Upper lobe of right lung (tissue), 1 donor: Measurements from ENCODE around the gene COL24A1. TPM values are rescaled to one million over a fixed set of nuclear protein-coding genes. Genes with fewer than 3 reads are reported as not detected.

Experiments
- ATAC-seq: fragments of 200-7000 bp; cut with Tn5 transposase; one replicate; pipeline ENCODE4 v1.9.1; 2020; ENCODE audit warnings: mild to moderate bottlenecking, moderate library complexity
- DNase-seq: peaks from one replicate; pipeline ENCODE4 v3.0.0-alpha.2; 2020
- H3K27ac ChIP-seq: fragments of 200-600 bp; one replicate; pipeline ENCODE4 v1.8.0; 2022
- H3K27me3 ChIP-seq: fragments of 200-600 bp; one replicate; pipeline ENCODE4 v1.8.0; 2022; ENCODE audit warnings: mild to moderate bottlenecking
- H3K36me3 ChIP-seq: fragments of 200-600 bp; one replicate; pipeline ENCODE4 v1.8.0; 2022
- H3K4me1 ChIP-seq: fragments of 200-600 bp; one replicate; pipeline ENCODE4 v1.8.0; 2022
- H3K4me3 ChIP-seq: fragments of 200-600 bp; one replicate; pipeline ENCODE4 v1.8.0; 2022; ENCODE audit warnings: mild to moderate bottlenecking
- H3K9me3 ChIP-seq: fragments of 200-600 bp; one replicate; pipeline ENCODE4 v1.8.0; 2022
- intact Hi-C: fragments of 100-400 bp; cut with DNase I; formaldehyde crosslinking; loops from one replicate; pipeline ENCODE4 v1.11.0; 2022
- total RNA-seq: library from RNA; stranded (reverse); fragmentation: NEBNext Ultra II Directional; extraction: Animal tissue kit (Norgen Biotek cat#: 25700); gene quantifications from one replicate; pipeline ENCODE4 v1.2.1, GENCODE V29; 2021
- TF ChIP-seq, protein P1 (sequence below): fragments of 200-600 bp; IDR thresholded peaks from one replicate; pipeline ENCODE4 v1.8.0; 2022; ENCODE audit warnings: antibody characterized with exemption
- donor health status: DM: no; HTN: yes; CAD: no; lungs with severe emphysema.

COL24A1 gene
- total RNA-seq, 1 donor from 2014 or later = 1.6 TPM

DNA sequence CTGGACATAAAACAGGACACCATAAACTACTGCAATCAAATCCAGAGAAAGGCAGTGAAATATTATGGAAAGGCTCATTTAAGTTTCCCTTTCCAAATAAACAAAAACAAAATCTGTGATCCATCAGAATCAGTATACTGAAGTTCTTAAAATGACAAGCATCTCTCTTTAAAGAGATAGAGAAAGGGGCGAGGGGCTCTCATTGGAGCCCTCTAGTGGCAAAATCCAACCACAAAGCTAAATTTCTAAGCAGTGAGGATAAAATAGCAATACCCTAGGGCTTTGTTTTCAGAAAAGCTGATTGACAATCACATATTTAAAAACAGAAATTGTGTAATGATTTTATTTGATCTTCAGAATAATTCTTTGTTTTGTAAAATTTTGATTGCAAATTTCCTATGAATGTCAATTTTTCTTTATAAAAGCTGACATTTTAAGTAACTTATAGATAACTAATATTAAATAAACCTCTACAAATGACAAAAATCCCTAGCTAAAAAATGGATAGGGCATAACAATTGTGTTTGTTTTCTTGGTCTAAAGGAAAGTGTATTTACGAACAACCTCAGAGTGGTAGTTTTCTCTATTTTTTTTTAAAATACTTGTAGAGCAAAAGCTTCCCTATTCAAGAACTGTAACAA is 138.2 kb downstream of the COL24A1 start:
- Histone ChIP-seq H3K4me1 (no peaks in the 10 kb centered on the region), H3K27ac (no peak overlapping the region), H3K36me3 (no peaks in the 10 kb centered on the region), H3K27me3 (no peaks in the 10 kb centered on the region), H3K9me3 (no peaks in the 10 kb centered on the region), H3K4me3 (no peak overlapping the region)
- ATAC-seq = peak; percentile 62
- intact Hi-C loops = no loop called here
- no peak for DNase-seq
- TF ChIP-seq, protein P1, sequence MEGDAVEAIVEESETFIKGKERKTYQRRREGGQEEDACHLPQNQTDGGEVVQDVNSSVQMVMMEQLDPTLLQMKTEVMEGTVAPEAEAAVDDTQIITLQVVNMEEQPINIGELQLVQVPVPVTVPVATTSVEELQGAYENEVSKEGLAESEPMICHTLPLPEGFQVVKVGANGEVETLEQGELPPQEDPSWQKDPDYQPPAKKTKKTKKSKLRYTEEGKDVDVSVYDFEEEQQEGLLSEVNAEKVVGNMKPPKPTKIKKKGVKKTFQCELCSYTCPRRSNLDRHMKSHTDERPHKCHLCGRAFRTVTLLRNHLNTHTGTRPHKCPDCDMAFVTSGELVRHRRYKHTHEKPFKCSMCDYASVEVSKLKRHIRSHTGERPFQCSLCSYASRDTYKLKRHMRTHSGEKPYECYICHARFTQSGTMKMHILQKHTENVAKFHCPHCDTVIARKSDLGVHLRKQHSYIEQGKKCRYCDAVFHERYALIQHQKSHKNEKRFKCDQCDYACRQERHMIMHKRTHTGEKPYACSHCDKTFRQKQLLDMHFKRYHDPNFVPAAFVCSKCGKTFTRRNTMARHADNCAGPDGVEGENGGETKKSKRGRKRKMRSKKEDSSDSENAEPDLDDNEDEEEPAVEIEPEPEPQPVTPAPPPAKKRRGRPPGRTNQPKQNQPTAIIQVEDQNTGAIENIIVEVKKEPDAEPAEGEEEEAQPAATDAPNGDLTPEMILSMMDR = peak; percentile 78

DNA sequence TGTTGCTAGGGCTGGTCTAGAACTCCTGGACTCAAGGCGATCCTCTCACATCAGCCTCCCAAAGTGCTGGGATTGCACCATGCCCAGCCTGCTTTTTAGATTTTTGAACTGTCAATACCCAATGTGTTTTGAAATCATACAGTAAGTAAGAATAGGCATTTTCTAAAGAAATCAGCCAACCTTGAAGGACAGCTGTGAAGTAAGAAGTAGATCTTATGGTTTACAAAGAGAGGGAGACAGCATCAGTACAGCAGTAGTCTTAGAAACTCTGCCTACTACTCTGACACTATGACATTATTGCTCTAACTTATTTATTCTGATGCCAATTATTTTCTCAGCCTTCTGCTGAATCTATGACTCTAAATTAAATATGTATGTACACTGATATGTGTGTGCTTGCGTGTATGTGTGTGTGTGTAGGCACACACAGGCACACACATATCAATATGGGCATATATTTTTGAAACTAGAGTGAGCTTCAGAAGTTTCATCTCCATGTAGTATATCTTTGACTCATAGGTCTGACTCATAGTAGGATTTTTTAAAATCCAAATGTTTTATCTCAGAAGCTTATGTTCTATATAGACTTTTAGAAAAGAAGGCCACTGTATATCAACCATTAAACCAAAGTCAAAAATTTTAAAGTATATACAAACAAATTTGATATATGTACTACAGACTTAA is 140.4 kb downstream of the COL24A1 start:
- H3K27ac ChIP-seq = no peak overlapping the region
- intact Hi-C loops = no loop called here
- ATAC-seq = no peak
- TF ChIP-seq, protein P1 = no peak
- H3K4me3 ChIP-seq = no peak overlapping the region
- no peaks in the 10 kb centered on the region for H3K27me3 ChIP-seq
- no peaks in the 10 kb centered on the region for H3K4me1 ChIP-seq
- H3K9me3 ChIP-seq = no peaks in the 10 kb centered on the region
- H3K36me3 ChIP-seq = no peaks in the 10 kb centered on the region
- no peak for DNase-seq

DNA sequence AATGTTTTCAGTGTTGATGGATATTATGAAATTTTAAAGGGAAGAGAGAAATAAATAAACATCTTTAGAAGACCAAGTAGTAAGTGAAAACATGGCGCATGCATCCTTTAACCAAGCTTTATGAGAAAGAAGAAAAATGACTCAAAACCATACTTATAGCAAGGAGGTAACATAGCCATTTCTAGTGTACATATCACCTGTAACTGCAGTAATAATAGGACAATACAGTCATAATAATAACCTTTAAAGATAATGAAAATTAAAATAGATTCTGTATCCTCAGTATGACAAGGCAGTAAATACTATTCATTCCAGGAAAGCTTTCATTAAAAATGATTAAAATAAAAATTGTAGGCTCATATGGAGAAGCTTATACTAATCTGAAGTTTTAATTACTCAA is 141.2 kb downstream of the COL24A1 start:
- Histone ChIP-seq H3K27me3 (no peaks in the 10 kb centered on the region), H3K36me3 (no peaks in the 10 kb centered on the region)

DNA sequence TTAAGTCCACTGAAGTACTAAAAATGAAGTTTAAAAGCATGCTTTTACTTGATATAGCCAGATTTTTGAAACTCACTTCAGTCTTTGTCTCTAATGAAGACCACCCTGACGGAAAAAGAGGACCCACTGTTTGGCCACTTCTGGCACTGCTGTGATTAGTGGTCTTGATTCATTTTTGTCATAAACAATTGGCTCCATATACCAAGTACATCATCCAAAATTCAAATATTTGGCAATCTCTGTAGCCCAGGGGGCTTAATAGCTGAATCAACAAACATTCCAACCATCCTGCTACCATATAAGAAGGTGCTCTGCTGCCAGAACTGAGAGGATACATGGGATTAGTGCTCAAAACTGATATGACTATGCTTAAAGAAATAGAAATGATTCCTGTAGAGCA is 156.0 kb downstream of the COL24A1 start:
- ATAC-seq (no peak), DNase-seq (no peak)
- intact Hi-C loops = no loop called here
- no peak overlapping the region for H3K4me3 ChIP-seq
- no peaks in the 10 kb centered on the region for H3K9me3 ChIP-seq
- no peak overlapping the region for H3K27ac ChIP-seq
- no peaks in the 10 kb centered on the region for H3K27me3 ChIP-seq
- no peaks in the 10 kb centered on the region for H3K4me1 ChIP-seq
- TF ChIP-seq, protein P1 = no peak
- no peaks in the 10 kb centered on the region for H3K36me3 ChIP-seq

More for the DNA sequence above, 141.2 kb downstream of the COL24A1 start:
- no peak overlapping the region for H3K27ac ChIP-seq
- intact Hi-C loops = no loop called here
- no peak for DNase-seq
- H3K9me3 ChIP-seq = no peaks in the 10 kb centered on the region
- no peak overlapping the region for H3K4me3 ChIP-seq
- TF ChIP-seq, protein P1 = no peak
- H3K4me1 ChIP-seq = no peaks in the 10 kb centered on the region
- ATAC-seq = no peak

DNA sequence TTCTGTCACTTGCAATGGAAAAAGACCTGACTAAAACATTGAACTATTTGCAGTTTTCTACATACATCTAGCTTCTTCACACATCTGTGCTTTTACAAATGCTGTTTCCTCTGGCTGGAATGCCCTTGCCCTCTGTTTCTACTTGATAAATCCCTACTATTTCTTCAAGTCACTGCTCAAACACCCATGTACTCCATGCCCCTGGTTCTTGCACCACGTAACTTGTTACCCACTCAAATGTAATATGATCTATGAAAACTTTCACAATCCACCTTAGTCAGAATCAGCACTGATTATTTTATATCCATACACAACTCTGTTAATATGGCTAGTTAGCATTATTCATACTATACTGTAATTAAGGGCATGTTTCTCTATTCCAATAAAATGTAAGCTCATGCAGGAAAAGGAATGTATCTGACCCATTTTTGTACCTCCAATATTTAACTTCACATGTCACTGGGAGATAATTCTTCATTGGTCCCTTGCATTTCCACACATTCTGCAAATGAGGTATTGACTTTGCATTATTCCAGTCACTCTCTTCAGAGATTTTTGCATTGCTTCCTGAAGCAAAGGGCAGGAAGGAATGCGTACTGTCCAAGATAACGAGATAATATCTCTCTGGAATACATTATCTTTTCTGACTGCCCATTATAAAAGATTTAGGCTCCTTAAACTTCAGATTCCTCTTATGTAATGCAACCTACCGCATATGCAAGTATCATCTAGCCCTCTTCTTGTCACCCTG is 158.3 kb downstream of the COL24A1 start:
- DNase-seq (no peak), ATAC-seq (no peak)
- TF ChIP-seq, protein P1 = no peak
- Histone ChIP-seq H3K27ac (no peak overlapping the region), H3K4me3 (no peak overlapping the region), H3K27me3 (no peaks in the 10 kb centered on the region), H3K36me3 (no peaks in the 10 kb centered on the region), H3K4me1 (no peaks in the 10 kb centered on the region), H3K9me3 (no peaks in the 10 kb centered on the region)
- intact Hi-C loops = no loop called here
